ENCODE results near the gene ZNRF3.
"Not testable (repeated sequence)": the region's sequence is repeated elsewhere in the genome, so short reads cannot be mapped to it uniquely, and the experiment has no call there.

Gene ZNRF3

DNA sequence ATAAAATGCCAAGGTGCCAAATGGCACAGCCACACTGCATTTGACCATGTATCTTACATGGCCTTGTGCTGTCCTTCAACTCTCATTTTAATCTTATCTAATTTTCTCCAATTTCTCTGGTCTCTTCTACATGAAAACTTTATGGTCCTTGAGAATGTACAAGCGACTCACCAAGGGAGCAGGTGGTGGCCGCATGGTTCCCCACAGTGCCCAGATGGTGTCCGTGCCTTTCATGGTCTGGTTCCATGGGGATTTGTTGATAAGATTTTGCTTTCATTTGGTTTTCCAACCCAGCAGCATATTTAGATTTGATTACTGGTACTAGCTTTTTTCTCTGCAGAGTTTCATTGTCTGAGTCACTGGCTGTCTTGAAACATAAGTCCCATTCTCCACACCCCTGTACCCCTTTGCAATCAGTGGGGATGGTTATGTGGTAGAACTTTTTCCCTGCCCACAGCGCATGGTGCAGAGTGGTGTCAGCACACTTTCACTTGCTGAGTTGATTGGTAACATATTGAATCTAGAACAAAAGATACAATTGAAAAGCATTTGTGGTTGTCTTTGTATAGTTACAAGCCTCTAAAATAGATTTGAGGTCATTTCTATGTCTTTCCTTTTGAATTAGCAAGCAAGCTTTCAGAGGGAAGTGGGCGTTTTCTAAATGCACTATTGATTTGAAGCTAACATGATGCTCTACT lies 24.1 kb downstream of the ZNRF3 start:
- DNase-seq (ENCODE audit: low read depth in 2 of 2): no peak

DNA sequence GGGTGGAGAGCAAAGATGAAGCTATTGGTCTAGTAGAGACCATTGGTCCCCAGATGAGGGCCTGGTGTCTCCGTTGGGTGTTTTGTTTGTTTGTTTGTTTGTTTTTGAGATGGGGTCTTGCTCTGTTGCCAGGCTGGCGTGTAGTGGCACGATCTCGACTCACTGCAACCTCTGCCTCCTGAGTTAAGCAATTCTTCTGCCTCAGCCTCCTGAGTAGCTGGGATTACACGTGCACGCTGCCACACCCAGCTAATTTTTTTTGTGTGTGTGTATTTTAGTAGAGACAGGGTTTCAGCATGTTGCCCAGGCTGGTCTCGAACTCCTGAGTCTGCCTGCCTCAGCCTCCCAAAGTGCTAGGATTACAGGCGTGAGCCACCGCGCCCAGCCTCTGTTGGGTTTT lies 25.4 kb downstream of the ZNRF3 start:
- DNase-seq (ENCODE audit: low read depth in 2 of 2): not testable (repeated sequence)

DNA sequence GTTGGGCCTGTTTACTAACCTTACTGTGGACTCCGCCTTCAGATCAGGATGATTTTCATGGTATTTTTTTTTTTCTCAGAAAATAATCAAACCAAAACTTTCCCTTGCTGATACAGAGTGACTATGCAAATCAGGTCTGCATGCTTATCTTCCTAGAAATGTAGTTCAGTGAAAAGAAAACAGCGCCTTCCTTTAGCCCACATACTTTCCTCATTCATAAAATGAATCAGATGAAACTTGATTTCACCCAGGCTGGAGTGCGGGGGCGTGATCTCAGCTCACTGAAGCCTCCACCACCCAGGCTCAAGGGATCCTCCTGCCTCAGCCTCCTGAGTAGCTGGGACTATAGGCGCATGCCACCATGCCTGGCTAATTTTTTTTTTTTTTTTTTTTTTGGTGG lies 26.0 kb downstream of the ZNRF3 start:
- DNase-seq (ENCODE audit: low read depth in 2 of 2): peak in 1 of 2 donors; percentile 40

DNA sequence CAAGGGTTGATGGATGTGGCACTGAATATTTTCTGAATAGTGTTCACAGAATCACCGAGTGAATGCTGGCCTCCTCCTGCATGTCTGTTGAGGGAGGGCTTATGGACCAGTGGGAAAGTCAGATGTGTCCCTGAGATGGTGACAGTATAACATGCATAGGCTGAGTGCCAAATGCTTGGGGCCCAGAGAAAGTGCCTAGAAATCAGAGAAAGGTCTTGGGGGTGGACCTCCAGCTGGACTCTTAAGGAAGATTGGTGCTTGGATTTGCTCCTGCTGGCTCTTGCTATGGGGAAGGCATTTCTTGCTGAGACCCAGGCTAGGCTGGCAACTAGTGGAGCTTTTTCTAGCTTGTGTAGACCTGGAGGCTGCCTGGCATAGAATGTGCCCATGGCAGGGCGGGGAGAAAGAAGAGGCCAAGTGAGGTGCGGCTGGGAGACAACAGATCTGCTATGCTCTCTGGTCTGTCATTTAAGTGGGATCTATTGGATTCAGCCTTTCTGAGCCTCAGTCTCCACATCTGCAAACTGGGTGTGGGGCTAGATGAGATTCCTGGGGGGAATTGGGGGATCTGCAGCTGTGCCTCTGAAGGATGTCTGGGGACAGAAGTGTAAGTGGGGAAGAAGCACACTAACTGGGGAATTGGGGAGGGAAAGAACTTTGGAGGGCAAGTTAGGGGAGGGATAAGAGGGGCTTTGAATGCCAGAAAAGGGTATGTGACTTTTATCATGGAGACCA lies 27.4 kb downstream of the ZNRF3 start:
- no peak for DNase-seq (ENCODE audit: low read depth in 2 of 2)

DNA sequence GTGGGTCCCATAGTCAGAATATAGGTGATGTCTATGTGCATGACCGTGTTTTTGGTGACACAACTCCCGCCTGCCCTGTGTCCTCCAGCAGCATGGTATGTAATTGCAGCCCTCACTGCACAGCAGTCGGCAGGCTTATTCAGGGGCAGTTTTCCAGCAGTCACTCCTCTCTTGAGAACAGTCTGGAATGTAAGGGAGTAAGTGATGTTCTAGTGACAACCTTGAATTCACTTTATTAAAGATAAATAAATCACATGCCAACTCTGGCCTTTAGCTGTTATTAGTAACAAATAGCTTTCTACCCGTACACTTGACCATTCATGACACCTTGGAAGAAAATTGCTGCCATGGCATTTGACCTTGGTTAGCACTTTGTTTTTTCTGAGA lies 27.9 kb downstream of the ZNRF3 start:
- DNase-seq (ENCODE audit: low read depth in 2 of 2): no peak

DNA sequence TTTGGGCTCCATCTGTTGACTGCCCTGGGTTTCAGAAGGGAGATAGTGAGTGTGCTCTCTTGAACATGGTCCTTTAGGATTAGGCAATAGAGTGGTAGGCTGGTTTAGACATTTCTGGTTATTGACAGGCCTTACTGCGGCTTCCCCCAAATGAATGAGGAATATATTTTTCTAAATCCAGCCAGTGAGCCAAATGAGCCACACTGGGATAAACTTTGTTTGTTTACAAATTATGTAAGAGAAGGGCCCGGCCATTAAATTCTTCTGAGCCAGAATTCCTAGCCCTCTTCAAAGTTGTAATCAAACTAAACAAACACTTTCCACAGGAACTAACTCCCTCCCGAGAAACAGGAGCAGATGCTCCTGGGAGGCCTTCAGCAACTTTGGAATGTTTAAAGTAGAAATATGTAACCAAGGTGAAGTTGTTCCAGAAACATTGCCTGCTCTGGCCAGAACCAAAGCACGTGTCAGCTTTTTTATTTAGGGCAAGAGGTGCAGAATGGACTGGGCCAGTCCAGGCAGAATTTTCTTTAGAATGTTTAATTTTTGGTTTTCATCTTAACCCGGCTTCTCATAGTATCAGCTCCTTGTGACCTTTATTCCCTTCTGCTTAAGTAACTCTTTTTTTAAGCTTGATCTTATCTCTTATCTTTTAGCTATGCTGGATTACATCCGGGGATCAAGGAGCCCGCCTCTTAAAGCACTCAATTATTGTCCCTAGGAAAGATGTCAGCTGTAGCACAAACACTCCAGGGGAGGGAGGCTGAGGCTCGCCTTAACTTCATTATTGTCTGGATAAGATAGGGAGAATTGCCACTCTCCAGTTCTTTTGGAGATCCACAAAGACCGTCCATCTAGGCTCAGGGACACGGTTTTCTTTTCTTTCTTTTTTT lies 28.7 kb downstream of the ZNRF3 start:
- DNase-seq (ENCODE audit: low read depth in 2 of 2): no peak

DNA sequence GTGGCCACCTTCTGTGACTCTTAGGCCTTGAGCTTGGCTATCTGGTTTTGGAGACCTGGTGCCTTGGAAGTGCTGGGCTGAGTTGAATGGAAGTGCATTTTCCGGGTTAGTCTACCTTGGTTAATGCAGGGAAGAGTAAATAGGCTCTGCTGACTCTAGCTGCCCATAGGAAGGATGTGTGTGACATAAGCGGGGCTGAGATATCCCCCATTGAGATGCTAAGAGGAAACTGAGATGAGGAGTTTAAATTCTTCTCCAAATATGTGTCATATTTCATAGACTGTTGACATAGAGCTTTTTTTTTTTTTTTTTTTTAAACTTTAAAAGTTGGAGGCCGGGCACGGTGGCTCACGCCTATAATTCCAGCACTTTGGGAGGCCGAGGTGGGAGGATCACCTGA lies 30.8 kb downstream of the ZNRF3 start:
- DNase-seq (ENCODE audit: low read depth in 2 of 2): no peak

DNA sequence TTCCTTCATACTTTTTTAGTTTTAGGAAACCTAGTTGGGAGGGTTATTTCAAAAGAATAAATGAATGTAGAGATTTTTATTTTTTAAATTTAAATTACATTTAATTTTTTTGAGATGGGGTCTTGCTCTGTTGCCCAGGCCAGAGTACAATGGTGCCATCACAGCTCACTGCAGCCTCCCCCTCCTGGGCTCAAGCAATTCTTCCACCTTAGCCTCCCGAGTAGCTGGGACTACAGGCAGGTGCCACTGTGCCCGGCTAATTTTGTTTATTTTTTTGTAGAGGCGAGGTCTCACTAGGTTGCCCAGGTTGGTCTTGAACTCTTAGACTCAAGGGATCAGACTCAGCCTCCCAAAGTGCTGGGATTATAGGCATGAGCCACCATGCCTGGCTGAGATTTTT lies 32.6 kb downstream of the ZNRF3 start:
- no peak for DNase-seq (ENCODE audit: low read depth in 2 of 2)

DNA sequence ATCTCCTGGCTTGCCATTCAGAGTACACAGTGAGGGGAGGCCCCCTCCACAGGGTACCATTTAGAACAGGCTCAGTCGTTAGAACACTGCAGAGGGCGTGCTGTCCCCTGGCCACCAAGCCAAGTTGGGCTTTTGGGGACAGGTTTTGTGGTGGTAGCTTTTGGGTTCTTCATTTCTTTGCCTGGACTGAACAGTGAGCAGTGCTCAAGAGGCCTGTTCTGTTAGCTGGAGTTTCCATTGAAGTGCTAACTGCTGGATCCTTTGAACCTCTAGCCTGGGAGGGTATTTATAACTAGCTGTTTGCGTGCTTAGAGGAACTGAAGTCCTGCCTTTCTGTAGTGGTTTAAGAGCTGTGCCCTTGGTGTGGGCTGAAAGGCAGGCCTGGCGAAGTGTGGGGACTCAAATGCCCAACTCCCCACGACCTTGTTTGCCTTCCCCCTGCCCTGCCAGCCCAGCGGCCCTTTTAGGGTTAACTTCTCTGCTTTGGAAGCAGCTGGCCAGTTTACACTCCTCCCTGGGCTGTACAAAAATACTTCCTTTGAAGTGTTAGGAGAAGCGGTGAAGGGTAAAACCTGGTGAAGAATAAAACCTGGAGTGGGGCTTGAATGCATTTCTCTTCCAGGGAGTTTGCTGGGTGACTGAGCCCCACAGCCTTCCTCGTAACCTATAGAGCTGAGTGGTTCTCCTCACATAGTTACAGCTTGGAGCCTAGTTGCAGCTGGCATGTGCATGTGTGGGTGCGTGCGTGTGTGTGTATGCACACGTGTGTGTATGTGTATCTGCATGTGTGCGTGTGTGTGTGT lies 34.6 kb downstream of the ZNRF3 start:
- DNase-seq (ENCODE audit: low read depth in 2 of 2): no peak

DNA sequence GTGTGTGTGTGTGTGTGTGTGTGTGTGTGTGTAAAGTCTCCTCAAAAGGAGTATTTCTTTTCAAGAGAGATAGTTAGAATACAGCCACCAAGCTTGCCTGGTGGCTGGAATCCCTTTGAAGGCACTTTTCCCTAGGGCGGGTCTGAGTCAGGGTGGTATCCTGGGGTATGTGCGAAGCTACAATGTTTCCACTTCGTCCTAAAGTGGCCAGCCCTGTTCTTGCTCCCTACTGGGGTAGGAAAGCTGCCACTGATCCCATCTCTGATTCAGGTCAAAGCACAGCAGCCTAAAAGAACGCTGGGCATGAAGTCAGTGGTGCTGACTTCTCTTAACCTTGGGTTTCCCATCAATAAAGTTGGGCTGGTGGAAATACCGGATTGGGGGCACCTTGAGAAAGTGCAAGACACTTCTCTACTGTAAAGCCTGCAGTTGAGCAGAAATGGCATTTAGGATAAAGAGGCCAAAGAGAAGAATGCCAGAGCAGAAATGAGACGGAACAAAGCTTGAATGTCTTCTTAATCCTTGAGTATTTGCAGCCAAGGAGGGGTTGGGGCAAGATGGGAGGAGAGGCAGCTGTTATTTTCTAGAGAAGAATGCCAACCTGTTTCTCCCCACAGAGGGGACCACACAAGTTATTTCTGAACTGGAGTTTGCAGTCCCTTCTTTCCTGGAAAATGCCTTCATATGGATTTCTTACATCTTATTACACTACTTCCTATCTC lies 35.3 kb downstream of the ZNRF3 start:
- DNase-seq (ENCODE audit: low read depth in 2 of 2): no peak

DNA sequence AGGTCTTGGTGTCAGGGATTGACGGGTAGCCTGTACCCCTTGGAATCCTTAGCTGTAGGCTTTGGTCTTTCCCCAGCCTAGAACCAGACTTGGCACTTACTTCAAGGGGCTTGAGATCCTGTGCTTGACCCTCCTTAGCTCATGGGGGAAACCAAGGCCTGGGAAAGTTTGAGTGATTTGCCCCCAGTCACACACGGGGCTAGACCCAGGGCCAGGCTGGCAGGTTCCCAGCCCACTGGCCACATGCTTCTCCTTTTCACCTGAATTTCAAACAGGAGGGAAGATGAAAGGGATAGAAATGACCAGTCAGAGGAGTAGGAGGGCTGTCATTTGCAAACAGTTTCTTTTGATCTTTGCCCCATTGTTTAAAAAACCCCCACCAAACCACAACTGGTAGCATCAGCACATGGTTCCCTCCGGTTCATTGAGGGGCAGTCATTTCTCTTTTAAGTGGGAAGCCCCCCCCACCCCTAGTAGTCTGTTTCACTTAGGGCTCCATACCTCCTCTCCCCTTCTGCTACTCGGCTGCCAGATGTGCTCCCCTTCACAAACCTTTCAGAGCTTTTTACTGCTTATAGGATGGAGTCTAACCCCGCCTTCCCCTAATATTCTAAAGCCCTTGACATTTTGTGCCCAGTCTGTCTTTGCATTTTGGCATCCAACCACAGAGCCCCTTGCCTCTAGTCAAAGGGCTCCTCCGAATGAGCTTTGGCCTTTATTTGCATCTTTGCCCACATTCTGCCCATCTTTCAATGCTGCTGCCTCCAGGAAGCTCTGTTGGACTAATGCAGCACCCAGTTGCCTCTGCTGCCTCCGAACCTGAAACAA lies 37.6 kb downstream of the ZNRF3 start:
- DNase-seq (ENCODE audit: low read depth in 2 of 2): no peak

DNA sequence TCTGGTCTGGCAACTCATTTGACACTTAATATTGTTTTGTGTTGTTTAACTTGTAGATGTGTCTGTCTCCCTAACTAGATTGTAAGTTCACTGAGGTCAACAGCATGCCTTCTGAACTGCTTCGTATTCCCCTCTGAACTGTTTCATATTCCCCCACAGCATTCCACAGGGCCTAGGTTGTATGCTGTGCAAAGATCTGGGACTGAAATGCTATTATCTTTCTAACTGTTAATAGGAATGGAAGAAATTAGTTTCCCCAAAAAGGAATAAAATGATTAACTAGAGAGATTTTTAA lies 38.2 kb downstream of the ZNRF3 start:
- DNase-seq (ENCODE audit: low read depth in 2 of 2): no peak

DNA sequence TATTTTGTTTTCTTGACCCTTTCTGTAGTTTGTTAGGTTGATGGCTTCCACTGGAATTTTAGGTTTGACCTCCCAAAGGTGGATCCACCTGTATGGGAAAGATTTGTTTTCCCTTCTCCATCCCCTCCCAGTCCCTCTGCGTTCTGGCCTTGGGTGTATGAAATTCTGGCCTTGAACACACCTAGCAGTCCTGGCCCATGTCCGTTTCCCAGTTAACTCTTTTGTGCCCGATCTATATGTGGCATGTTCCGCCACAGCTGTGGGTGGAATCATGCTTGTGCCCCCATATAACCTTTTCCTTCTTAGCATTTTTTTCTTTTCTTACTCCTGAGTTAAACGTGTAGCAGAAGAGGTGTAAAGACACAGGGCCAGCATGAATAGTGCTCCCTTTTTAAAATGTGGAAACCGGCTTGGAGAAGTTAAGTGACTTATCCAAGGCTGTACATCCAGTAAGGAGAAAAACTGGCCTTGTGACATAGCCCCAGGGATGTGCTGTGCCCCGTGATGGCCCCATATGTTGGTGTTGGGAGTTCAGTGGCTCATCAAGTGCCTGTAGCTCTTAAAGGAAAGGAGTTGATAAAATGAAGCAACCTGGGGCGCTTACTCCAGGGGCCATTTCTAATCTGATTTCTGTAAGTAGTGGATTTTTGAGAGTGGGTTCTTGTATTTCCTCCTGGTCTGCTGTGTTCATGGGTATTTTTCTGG lies 39.3 kb downstream of the ZNRF3 start:
- no peak for DNase-seq (ENCODE audit: low read depth in 2 of 2)

DNA sequence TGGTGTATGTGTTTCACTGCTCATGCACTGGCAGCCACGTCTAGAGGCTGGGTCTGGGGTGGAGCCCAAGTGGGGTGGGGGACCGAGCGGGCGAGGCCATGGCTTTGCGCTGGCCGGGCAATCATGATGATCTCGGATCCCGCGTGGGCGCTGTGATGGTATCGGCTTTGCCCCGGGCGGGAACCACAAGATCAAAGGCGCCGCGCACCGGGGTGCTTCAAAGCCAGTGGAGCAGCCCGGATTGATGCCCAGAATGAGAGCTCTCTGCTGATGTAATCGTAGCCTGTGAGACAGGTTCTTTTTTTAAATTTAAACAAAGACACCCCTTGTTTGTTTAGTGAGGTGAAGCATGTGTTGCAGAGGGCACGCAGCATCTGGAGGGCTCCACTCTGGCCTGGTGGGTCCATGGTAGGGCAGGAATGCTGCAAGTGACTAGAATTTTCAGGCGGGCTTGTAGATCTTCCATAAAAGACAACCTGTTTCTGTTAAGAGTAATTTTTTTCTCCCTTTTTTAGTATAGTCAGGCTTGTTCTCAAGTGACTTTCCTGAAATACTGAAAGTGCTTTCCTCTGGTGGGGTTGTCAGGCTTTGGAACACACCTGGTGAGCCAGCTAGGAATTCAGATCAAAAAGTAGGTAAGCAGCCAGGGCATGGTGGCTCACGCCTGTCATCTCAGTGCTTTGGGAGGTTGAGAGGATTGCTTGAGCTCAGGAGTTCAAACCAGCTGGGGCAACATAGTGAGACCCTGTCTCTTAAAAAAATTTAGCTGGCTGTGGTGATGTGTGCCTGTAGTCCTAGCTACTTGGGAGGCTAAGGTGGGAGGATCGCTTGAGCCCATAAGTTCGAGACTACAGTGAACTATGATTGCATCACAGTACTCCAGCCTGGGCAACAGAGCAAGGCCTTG lies 40.7 kb downstream of the ZNRF3 start:
- no peak for DNase-seq (ENCODE audit: low read depth in 2 of 2)

DNA sequence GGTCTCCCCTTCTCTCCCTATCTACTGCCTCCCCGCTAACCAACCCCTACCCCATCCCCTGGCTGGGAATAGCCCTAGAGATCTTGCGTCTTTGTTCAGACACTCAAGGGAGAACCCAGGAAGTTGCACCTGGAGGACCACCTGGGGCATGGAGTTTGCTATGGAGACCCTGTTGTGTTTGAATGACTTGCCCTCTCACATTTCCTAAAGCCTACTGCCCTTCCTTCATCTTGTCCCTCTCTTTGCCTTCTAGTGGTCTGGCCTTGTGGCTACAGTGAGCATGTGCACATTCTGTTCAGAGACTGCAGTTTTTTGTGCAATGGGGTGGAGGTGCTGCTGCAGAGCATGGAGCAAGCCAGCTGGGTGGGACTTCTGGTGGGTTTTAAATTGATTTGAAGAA lies 42.5 kb downstream of the ZNRF3 start:
- no peak for DNase-seq (ENCODE audit: low read depth in 2 of 2)

DNA sequence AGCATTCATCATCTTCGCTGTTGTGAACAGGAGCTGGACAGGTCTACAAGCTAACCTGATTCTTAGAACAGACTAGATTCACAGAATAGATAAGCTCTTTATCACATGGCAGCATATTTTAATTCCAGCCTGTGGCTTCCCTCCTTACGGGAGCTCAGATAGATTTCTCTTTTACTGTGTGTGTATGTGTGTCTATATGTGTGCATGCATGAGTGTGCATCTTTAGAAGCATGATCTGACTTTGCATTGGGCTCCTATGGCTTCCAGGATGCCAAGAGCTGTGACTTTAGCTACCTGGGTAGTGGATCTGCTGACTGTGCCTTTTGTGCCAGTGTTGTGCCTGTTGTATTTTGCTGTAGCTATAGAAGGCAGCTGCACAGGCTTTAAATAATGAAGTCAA lies 44.3 kb downstream of the ZNRF3 start:
- no peak for DNase-seq (ENCODE audit: low read depth in 2 of 2)

DNA sequence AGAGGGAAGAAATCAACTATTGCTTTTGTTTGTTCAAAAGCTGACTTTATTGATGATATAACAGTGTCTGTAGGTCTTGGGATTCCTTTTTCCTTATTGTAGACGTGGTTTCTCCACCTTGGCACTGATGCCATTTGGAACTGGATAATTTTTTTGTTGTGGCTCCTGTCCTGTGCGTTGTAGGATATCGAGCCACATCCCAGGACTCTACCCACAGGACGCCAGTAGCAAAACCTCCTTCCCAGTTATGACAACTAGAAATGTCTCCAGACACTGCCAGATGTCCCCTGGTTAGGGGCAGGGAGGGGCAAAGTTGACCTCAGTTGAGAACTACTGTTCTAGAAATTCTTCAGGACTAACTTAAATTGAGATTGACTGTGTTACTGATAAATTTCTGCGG lies 45.8 kb downstream of the ZNRF3 start:
- no peak for DNase-seq (ENCODE audit: low read depth in 2 of 2)

DNA sequence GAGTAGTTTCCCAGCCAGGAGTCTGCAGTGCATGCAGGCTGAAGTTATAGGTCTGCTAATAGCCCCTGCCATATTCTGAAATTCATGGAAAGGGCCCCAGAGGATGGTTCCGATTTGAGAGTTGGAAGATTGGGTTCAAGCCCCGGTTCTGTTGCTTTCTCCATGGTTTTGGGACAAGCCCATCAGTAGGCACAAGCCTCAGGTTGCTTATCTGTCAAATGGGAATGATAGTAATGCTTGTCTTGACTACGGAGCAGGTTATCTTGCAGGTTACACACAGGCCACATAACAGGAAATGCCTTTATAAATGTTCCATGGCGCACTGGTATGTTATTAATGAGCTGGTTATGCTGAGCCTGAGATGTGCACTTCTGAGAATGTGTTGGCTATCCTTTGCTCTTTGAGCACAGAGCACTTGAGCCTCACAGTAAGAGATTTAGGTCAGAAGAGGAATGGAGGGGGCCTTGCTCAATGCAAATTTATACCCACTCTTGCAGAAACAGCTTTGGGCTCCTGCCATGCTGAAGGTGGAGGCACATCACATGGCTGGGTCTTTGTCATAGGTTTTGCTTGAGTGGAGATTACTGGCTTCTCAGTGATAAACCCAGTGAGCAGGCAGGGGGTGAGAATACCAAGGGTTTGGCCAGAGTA lies 47.1 kb downstream of the ZNRF3 start:
- no peak for DNase-seq (ENCODE audit: low read depth in 2 of 2)
